VCaP (cell line): Measurements from ENCODE around the gene MYBBP1A.

Experiments used
- H3K27ac ChIP-seq: fragments of 450-650 bp; 2 replicates; pipeline ENCODE4 v1.5.1; 2017
- TF ChIP-seq, protein P1 (sequence below): fragments of 450-650 bp; conservative IDR thresholded peaks from 2 replicates; pipeline ENCODE4 v1.5.1; 2017; ENCODE audit warnings: mild to moderate bottlenecking, moderate library complexity

MYBBP1A gene

DNA sequence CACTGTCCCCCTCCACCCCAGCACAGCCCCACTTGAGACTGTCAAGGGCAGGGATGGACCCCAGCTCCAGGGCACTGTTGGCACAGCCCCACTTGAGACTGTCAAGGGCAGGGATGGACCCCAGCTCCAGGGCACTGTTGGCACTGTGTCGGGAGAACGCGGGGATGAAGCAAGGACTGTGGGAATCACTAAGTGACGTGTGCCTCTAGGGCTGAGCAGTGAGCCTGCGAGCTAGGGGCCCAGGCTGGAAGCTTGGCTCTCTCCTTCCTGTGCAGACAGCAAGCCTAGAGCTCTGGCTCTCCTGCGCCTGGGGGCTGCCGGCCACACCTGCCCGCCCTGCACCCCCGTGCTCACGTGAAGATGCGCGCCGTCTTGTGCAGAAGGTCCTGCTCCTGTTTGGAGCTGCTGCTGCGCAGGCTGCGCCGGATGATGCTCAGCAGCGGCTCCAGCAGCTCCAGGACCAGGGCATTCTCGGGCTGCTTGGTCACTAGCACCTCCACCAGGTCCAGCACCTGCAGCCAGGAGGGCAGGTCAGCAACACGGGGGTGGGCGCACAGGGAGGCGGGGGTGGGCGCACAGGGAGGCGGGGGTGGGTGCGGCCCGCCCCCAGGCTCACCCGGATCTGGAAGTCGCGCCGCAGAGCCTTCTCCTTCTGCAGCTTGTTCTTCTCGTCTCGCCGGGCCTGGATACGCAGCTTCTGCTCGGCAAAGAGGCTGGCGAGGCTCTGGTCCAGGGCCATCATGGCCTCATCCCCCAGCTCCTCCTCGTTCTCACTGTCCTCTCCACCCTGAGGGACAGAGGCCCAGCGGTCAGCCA is 10.8 kb downstream of the MYBBP1A start:
- TF ChIP-seq, protein P1, sequence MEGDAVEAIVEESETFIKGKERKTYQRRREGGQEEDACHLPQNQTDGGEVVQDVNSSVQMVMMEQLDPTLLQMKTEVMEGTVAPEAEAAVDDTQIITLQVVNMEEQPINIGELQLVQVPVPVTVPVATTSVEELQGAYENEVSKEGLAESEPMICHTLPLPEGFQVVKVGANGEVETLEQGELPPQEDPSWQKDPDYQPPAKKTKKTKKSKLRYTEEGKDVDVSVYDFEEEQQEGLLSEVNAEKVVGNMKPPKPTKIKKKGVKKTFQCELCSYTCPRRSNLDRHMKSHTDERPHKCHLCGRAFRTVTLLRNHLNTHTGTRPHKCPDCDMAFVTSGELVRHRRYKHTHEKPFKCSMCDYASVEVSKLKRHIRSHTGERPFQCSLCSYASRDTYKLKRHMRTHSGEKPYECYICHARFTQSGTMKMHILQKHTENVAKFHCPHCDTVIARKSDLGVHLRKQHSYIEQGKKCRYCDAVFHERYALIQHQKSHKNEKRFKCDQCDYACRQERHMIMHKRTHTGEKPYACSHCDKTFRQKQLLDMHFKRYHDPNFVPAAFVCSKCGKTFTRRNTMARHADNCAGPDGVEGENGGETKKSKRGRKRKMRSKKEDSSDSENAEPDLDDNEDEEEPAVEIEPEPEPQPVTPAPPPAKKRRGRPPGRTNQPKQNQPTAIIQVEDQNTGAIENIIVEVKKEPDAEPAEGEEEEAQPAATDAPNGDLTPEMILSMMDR: no peak
- no peak overlapping the region for H3K27ac ChIP-seq

DNA sequence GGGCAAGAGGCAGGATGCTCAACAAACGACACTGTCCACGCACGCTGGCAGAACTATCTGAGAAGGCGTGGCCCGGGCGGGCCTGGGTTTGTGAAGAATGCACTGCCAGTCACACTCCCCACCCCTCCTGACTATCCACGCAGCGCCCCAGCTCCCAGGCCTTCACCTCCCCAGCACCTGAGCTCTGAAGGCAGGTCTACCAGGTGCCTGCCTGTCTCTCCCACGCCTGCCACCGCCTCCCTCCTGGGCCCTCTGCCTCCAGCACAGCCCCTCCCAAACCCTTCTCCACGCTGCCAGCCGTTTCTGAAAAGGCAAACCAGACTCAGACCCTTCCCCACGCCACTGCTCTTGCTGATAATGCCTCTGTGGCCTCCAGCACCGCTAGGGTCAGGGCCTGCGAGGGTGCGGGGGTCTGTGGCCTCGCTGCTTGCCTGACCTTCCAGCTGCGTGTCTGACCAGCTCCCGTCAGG is 11.6 kb downstream of the MYBBP1A start:
- TF ChIP-seq, protein P1: no peak
- H3K27ac ChIP-seq: no peak overlapping the region

- TF ChIP-seq, protein P1: no peak
Observed at GRCh38 chr17:4542726-4543191, 12.4 kb downstream of the MYBBP1A start.

DNA sequence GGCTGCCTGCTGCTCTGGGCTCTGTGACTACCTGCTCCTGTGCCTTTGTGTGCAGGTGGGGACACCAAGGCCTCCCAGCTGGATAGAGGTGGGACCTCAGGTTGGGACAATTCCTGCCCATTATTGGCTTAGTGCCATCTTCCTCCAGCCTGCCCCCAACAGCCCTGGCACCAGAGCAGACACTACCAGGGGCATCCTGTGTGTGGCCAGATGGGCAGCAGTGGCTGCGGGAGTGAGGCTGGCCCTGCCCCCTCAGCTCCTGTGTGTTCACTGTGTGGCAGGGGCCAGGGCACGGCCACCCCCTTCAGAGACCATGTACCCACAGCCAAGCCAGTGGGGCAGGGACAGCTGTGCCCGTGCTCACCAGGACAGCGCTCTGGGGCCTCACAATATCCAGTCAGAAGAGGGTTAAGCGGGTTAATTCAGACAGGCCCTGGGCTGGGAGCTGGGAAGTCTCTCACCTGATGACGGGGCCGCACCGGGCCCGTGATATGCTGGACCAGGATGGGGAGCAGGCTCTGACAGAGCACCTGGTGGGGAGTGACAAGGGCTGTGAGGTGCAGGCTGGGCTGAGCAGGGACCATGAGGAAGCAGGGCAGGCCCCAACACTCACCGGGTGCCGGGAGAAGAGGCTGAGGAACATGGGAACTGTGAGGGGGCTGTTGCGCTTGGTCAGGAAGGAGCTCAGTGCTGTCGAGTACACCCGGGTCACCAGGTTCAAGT is 13.0 kb downstream of the MYBBP1A start:
- TF ChIP-seq, protein P1: no peak
- H3K27ac ChIP-seq: no peak overlapping the region

More at GRCh38 chr17:4542726-4543191, 12.4 kb downstream of the MYBBP1A start:
- no peak overlapping the region for H3K27ac ChIP-seq

- TF ChIP-seq, protein P1: no peak
- no peak overlapping the region for H3K27ac ChIP-seq
Observed at GRCh38 chr17:4541328-4542002, 13.7 kb downstream of the MYBBP1A start.

- H3K27ac ChIP-seq: no peak overlapping the region
- TF ChIP-seq, protein P1: no peak
Observed at GRCh38 chr17:4540687-4541327, 14.4 kb downstream of the MYBBP1A start.
